GM18499 (cell line): ENCODE data around the gene EDIL3.

Experiments used
- ATAC-seq: cut with Tn5 transposase; IDR thresholded peaks from one replicate; pipeline ENCODE4 v1.9.1; 2021; ENCODE audit warnings: moderate number of reproducible peaks; ENCODE audit not compliant: insufficient read depth, unreplicated experiment

Gene EDIL3

GRCh38 chr5:84384604-84385575 is at the start of gene EDIL3:
Gene EDIL3, minus strand, starts transcription at chr5:84384880. Its CDS starts 506 bp downstream, at chr5:84384374.
- ATAC-seq: no peak

- no peak for ATAC-seq
Observed at GRCh38 chr5:84433461-84433860, 48.8 kb upstream of the EDIL3 start.

- ATAC-seq: no peak
Observed at GRCh38 chr5:84430863-84431663, 46.4 kb upstream of the EDIL3 start.

GRCh38 chr5:84430079-84430478 is 45.4 kb upstream of the EDIL3 start:
- no peak for ATAC-seq

GRCh38 chr5:84425365-84425881 is 40.7 kb upstream of the EDIL3 start:
- no peak for ATAC-seq

GRCh38 chr5:84419742-84420141 is 35.1 kb upstream of the EDIL3 start:
- ATAC-seq: no peak

- no peak for ATAC-seq
Observed at GRCh38 chr5:84411832-84412605, 27.3 kb upstream of the EDIL3 start.

GRCh38 chr5:84406111-84406510 is 21.4 kb upstream of the EDIL3 start:
- no peak for ATAC-seq

- ATAC-seq: no peak
Observed at GRCh38 chr5:84403773-84404172, 19.1 kb upstream of the EDIL3 start.

- no peak for ATAC-seq
Observed at GRCh38 chr5:84397385-84397784, 12.7 kb upstream of the EDIL3 start.

GRCh38 chr5:84393969-84394368 is 9.3 kb upstream of the EDIL3 start:
- no peak for ATAC-seq

- ATAC-seq: no peak
Observed at GRCh38 chr5:84392836-84393235, 8.2 kb upstream of the EDIL3 start.

GRCh38 chr5:84385705-84386104 is 1.0 kb upstream of the EDIL3 start:
- ATAC-seq: no peak

GRCh38 chr5:84383816-84384603 is 670 bp downstream of the EDIL3 start:
- no peak for ATAC-seq

- no peak for ATAC-seq
Observed at GRCh38 chr5:84383296-84383815, 1.3 kb downstream of the EDIL3 start.

GRCh38 chr5:84382363-84383295 is 2.1 kb downstream of the EDIL3 start:
- no peak for ATAC-seq

- ATAC-seq: no peak
Observed at GRCh38 chr5:84381502-84382362, 2.9 kb downstream of the EDIL3 start.
